HG03196 (cell line): ENCODE data around the gene PNLIP.

Experiments
- ATAC-seq: cut with Tn5 transposase; IDR thresholded peaks from one replicate; pipeline ENCODE4 v1.9.1; 2021; ENCODE audit not compliant: unreplicated experiment

The PNLIP gene

DNA sequence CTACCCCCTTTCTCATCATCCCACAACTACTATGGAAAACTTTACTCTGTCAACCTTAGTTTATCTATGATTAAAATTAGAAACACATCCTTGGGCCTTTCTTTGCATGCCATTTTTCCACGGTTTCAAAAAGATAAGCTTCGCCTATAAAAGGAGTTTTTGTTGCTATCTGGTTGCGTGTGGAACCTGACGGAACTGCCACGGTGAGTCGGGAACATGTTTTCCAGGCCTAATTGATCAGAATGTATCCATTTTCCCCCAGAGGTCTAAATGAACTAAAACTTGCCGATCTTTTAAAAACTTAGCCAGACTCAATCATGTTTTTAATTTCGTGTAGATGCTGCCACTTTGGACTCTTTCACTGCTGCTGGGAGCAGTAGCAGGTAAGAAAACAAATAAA lies at the start of gene PNLIP:
Gene PNLIP, plus strand, starts transcription at position 176 of the 400 bp plus-strand sequence. Its CDS starts 162 bp downstream, at position 338.
- no peak for ATAC-seq

DNA sequence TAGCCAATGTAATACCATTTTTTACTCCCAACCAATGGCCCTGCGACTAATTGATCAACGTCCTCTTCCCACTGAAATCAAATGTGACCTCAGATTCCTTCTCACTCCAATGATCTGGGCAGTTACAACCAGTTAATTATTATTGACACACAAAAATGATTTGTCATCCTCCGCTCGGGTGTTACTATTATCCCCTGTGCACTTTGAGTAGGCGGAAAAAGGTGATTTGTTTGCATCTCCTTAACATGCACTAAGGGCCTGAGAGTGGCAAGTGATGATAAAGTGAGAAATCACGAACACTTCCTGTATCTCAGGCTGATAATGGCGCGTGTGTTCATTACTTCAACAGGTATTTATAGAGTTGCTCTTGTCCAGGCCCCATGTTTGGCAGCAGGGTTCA lies 40.9 kb upstream of the PNLIP start:
- no peak for ATAC-seq

DNA sequence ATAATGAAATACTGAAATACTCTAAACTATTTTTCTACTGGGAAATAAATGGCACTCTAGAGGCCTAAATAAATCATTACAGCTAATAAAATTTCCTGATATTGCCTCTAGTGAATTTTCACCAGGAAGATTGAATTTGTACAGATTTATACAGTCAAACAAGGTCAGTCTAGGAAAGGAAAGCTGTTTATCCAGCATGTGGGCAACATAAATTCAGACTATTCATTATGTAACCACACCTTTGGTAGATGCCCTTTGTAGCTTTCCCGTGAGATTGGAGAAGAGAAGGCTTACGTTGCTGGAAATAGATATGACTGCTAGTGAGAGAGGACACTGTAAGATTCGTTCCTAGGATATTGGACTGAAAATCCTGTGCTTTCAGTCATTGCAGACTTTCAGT lies 35.2 kb upstream of the PNLIP start:
- ATAC-seq = no peak

DNA sequence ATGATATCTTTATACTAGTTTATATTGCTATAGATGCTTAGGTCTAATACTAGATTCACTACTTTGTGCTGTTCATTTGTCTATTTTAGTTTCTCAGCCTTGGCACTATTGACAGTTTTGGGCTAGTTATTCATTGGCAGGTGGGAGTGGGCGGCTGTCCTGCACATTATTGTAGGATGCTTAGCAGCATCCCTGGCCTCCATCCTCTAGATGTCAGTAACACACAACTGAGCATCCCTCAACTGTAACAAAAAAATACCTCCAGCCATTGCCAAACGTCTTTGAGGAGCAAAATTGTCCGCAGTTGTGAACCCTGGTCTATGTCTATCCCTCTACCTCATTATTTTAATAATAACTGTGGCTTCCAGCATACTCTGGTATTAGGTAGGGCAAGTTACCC lies 34.4 kb upstream of the PNLIP start:
- ATAC-seq = no peak

DNA sequence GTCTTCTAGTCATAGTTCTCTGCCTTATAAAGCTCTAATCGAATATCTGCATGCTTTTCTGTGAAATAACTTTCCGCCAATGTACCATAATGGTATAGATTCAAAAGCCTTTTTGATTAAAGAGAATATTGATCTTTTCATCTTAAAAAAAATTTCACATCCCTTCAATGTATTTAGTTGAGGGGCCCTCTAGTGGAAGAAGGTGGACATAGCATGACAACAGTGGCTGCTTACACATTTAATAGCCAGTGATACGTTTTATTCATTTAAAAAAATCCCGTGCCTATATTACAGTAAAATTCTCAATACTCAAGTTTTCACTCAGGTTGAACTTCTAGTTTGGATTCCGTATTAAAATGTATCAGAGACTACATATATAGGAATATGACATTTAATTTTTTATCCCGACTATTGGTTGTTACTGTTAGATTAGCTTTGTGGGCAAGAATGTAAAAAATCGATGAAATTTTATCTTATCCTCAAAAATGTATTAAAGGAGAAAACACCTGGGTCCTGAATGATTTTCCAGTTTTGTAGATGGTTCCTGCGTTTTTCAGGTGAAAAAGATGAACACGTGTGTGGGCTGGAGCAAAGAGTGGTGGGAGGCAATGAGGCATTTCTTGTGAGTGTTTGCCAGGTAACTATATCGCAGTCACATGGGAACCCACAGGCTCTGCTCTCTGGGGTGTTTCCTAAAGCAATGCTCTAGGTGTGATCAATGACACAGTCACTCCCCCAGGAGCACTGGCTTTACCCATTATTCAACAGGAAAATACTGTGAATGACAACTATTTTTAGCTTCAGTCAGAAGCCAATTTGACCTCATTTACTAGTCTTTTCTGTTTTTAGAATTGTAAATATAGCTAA lies 24.1 kb upstream of the PNLIP start:
- ATAC-seq = no peak

DNA sequence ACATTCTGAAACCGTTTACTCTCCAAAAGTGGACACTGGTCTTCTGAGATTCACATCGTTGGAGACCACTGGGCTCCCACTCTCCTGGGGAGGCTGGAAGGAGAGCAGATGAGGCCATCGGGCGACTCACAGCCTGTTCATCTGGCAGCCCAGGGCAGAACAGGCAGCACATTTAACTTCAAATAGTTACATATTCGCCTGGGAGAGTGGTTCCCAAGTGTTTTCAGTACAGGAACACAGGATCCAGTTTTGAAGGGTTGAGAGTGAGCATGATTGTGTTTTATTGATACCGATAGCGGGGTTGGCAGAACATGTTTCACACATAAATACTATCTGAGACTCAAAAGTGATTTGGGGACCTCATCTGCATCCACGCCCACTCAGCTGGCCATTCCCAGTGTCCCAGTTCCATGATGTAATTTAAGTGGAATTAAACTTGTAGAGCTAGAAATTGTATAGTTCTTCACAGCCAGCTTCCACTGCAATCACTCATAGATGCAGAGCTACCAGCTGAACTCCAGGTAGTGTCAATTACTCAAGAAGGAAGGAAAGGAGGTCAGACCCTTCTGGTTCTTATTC lies 22.8 kb upstream of the PNLIP start:
- no peak for ATAC-seq

DNA sequence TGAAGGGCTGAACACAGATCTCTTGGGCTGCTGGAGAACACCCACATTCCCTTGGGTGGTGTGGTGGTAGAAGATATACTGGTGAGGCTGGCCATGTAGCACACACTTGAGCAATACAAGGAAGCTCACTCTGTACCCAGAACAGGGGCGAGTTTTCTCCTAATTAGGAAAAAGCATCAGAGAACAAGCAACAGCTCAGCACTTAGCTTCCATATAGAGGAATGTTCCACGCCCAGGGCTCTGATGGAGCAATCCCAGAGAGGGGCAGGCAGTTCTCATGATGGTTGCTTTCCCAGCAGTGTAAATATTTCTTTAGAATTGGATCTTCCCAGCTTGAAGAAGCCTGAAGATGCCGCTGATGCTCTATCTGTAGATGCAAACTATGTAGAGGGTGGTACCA lies 21.0 kb upstream of the PNLIP start:
- ATAC-seq = no peak

DNA sequence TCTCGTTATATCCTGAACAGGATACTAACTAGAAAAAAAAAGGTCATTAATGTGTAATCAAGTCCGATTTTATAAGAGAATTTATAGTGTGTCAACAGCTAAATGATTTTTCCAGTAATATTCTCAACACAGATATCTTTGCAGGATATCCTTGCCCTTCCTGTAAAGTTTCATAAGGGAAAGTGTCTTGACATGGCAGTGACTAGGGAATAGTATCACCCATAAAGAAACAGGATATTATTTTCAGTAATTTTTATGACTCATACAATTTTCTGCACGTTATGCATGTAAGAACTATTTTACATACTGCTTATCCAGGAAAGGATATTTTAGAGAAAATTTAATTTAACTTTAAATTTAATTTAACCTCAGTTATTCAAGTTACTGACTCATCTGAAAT lies 19.5 kb upstream of the PNLIP start:
- ATAC-seq = no peak

DNA sequence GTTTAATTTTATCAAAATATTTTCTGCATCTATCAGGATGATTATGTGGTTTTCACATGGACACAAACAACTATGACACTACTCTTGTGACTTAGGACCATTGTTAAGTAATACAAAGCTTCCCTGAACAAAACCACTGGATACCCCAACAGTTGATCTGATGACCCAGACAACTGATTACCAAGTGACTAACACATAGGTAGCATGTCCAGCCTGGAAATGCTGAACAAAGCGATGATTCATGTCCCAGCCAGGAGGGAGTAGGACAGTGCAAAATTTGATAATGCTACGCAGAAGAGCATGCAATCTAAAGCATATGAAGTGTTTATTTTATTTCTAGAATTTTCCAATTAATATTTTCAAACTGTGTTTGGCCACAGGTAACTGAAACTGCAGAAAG lies 8.9 kb upstream of the PNLIP start:
- ATAC-seq = no peak

DNA sequence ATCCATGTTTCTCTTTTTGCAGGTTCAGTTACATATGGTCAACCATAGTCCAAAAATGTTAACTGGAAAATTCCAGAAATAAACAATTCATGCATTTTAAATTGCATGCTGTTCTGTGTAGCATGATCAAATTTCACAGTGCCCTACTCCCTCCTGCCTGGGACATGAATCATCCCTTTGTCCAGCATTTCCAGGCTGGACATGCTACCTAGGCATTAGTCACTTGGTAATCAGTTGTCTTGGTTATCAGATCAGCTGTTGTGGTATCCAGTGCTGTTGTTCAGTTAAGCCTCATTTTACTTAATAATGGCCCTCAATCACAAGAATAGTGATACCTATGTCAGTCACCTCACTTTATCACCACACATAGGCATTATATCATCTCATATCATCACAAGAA lies 7.3 kb upstream of the PNLIP start:
- no peak for ATAC-seq

DNA sequence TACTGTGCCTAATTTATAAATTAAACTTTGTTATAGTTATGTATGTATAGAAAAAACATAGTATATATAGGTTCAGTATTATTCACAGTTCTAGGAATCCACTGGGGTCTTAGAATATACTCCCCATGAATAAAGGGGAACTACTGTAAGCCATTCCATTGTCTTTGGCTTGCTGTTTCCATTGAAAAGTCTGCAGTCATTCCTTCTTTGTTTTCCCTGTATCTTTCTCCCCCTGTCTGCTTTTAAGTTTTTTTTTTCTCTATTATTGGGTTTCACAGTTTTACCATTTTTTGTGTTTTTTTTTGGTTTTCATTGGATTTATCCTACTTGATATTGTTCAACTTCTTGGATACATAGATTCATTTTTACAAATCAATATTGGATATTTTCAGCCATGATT lies 6.7 kb upstream of the PNLIP start:
- ATAC-seq = no peak

DNA sequence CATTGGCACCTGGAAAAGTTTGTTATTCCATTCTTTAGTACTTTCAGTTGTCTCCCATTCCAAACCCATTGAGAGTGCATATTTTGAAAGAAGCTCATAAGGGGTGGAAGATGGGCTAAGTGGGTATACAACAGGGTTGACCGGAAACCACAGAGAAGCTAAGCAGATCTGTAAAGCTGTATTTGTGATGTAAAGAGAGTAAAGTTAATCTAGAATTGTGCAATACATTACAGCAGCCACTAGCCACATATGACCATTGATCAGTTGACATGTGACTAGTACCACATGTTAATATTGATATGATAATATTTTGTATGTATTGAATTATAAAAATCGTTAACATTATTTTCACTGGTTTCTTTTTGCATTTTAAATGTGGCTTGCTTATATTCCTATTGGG lies 4.9 kb upstream of the PNLIP start:
- no peak for ATAC-seq

DNA sequence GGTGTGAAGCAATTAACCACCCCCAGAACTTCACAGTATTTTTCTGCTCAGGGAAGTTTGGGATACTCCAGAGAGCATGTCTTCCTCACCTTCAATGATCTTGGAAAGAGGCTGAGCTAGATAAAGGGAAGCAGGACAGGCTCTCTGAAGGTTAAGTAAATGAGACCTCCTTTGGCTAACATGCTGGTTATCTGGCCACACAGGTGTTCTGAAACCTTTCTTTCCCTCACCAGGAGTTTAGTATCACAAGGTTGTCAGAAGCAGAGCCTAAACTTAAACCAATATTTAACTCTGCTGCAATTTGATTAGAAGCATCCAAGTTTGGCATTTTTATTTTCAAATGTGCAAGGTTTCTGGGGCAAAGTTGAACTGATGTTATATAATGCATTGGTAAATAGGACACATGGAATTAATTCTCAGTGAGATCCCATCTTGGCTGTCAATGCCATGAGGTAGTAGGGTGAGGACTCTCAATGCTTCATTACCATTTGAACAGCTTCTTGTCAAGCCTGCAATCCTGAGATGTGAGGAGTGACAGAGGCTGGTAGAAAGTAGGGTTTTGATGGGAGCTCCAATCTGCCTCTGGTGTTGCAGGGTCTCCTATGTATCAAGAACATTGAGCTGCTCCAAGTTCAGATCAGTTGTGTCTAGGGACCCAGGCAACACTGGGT lies 3.6 kb upstream of the PNLIP start:
- ATAC-seq = no peak

DNA sequence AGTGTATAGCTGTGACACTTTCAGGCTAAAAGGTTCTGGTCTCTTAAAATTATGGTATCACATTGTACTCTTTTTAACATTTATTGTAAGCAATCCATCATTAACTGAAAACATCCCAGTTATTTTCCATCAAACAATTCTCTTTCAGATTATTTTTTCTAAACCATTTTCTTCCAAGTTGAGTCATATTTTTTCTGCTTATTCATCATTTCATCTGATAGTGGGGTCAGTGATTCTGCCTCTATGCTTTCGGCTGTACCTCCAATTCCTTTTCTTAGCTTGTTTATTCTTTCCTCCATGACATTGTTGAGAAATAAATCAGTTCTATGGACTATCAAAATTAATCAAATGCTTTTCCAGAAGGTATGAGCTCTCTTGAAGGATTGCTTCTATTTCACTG lies 609 bp upstream of the PNLIP start:
- no peak for ATAC-seq

DNA sequence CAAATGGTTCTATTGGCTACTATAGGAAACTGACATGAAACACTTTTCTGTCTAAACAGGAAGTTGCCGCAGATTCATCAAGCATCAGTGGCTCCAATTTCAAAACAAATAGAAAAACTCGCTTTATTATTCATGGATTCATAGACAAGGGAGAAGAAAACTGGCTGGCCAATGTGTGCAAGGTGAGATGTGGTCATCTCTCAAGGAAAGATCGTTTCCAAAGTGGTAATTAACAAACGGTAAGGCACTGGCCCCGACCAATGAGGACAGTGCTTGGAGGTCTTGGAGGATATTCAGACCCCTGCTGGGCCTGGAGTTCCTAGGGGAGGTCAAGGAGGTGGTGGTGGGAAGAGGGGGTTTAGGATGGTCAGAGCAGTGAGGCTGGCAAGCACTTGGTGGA lies 2.6 kb downstream of the PNLIP start:
- no peak for ATAC-seq

DNA sequence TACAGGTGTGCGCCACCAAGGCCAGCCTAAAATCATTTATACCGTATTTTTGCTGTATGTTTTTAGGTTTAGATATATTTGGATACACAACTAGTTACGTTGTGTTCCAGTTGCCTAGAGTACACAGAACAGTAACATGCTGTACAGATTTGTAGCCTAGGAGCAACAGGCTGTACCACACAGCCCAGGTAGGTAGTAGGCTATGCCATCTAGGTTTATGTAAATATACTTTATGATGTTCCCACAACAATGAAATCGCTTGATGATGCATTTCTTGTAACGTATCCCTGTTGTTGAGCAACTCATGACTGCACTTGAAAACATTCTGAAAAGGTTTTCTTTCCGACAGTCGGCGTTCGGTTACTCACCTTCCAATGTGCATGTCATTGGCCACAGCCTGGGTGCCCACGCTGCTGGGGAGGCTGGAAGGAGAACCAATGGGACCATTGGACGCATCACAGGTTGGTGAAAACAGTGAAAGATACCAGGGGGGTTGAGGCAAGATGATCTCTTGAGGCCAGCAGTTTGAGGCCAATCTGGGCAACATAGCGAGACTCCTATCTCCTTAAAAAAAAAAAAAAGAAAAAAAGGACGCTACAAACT lies 7.7 kb downstream of the PNLIP start:
- no peak for ATAC-seq

DNA sequence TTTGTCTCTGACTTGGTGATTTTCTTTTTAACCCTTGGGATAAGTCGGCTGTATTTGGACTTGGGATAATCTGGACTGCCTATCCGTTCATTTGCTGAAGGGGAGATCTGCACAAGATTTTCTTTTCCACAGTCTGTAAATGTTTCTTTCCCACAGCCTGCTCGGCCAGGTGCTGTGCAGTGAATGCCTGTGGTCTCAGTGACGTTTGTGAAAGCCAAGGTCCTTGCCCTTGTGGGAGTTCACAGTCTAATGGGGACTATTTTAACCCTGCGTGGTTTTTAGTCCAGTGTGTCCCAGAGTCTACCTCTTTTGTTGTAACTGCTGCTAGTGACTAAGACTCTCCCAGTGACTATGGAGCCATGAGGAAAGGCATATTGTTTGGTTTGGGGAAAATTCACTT lies 8.9 kb downstream of the PNLIP start:
- no peak for ATAC-seq

DNA sequence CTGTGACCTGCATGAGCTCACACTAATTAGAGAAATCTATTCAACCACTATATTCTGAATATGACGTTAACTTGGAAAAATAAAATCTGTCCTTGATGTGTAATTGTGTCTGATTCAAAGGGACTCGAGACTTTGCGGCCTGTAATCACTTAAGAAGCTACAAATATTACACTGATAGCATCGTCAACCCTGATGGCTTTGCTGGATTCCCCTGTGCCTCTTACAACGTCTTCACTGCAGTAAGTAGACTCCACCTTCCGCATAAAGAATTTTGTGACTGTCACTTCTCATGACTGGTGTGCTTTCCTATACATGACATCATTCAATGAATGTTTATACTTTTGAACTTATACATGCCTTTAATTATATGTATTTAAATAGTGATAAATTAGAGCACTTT lies 10.1 kb downstream of the PNLIP start:
- no peak for ATAC-seq

DNA sequence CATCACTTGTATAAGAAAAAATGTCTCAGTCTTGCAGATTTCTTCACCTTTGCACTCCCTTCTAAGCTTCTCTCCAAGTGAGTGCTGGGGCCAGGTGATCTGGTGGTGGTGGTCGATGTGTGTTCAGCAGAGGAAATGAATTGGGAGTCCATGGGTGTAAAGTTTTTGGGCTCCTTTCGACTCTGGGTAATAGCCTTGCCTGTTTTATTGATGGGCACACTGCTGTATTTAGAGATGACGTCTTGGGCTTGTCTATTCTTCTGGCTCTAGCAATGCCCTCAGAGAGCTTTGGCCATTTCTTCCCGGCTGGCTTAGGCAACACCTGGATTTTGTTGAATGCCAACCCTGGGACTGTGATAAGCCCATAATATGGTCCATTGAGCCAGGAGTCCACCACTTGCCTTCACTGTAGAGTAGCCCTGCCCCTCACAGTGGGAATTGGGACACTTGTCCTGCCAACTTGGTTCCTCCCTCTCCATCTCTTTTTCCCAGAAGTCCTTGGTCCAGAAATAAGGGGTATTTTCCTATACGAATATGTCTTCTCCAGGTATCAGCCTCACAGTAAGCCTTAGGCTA lies 11.7 kb downstream of the PNLIP start:
- no peak for ATAC-seq

DNA sequence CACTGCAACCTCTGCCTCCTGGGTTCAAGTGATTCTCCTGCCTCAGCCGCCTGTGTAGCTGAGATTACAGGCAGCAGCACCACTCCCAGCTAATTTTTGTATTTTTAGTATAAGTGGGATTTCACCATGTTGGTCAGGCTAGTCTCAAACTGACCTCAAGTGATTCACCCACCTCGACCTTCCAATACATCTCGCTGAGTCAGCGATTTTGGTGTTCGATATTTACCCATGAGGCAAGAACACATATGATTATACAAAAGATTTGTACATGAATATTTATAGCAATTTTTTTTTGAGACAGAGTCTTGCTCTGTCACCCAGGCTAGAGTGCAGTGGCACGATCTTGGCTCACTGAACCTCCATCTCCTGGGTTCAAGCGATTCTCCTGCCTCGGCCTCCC lies 19.8 kb downstream of the PNLIP start:
- no peak for ATAC-seq

DNA sequence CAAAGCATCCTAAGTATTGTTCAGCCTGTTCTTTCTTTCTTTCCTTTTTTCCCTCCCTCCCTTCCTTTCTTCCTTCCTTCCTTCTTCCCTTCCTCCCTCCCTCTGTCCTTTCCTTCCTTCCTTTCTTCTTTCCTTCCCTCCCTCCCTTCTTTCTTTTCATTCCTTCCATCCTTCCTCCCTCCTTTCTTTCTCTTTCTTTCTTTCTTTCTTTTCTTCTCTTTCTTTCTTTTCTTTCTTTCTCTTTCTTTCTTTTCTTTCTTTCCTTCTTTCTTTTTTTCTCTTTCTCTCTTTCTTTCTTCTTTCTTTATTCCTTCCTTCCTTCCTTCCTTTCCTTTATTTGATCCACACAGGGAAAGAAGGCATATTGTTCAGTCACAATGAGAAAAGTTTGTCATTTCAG lies 21.2 kb downstream of the PNLIP start:
- ATAC-seq = no peak

DNA sequence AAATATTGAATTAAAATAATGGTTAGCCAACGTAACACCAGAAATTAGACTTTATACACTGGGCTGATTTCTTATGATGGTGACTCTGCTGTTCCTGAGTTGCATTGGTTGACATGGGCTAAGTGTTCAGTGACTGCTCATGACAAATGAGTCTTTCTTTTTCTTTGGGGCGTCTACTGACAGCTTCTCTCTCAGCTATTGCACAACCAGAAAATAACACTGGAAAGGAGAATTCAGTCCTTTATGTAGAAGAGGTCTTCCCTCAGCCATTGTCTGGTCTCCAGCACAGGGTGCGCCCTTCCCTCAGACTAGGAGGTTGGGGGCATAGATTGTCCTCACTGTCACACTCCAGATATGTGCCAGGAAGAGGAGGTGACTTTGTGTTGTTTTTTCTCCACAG lies 21.6 kb downstream of the PNLIP start:
- ATAC-seq = no peak
